ENCODE results near the gene NAV2. TPM values are rescaled to one million over a fixed set of nuclear protein-coding genes. Genes with fewer than 3 reads are reported as not detected.

The NAV2 gene
- total RNA-seq, 4 donors from 2014 or later: 19.2 to 34.7 (median 25.8) TPM

GRCh38 chr11:19843079-19843478 lies 130.4 kb downstream of the NAV2 start:
- TF ChIP-seq CTCF (IDR thresholded peaks at IDR 0.05): no peak
- TF ChIP-seq POLR2A (IDR thresholded peaks at IDR 0.05): no peak
- no peak for TF ChIP-seq EP300 (IDR thresholded peaks at IDR 0.05)
- no peak for DNase-seq (ENCODE audit: low spot score in 2 of 2)
- Histone ChIP-seq H3K4me3 (no peak overlapping the region), H3K36me3 (no peaks in the 10 kb centered on the region), H3K9me3 (no peaks in the 10 kb centered on the region), H3K4me1 (peaks cover 0 to 38% (median 3%) of the 10 kb centered on the region in 4 donors), H3K27me3 (no peaks in the 10 kb centered on the region), H3K27ac (no peak overlapping the region)
- 51% methylated on average over 2 of the region's 2 CpGs for whole genome bisulfite sequencing, 2 donors

- no peak overlapping the region for H3K4me3 ChIP-seq
- H3K27ac ChIP-seq: no peak overlapping the region
- no peaks in the 10 kb centered on the region for H3K36me3 ChIP-seq
- no peak for DNase-seq (ENCODE audit: low spot score in 2 of 2)
- no peaks in the 10 kb centered on the region for H3K9me3 ChIP-seq
- H3K4me1 ChIP-seq: peaks cover 0 to 38% (median 3%) of the 10 kb centered on the region in 4 donors
- no peak for TF ChIP-seq POLR2A (IDR thresholded peaks at IDR 0.05)
- no peak for TF ChIP-seq EP300 (IDR thresholded peaks at IDR 0.05)
- no peak for TF ChIP-seq CTCF (IDR thresholded peaks at IDR 0.05)
- no peaks in the 10 kb centered on the region for H3K27me3 ChIP-seq
Observed at GRCh38 chr11:19844012-19844411, 131.4 kb downstream of the NAV2 start.

GRCh38 chr11:19844806-19845205 lies 132.2 kb downstream of the NAV2 start:
- no peak for TF ChIP-seq EP300 (IDR thresholded peaks at IDR 0.05)
- Histone ChIP-seq H3K9me3 (no peaks in the 10 kb centered on the region), H3K4me1 (peaks cover 0 to 38% (median 3%) of the 10 kb centered on the region in 4 donors), H3K36me3 (peaks cover 0 to 7% (median 0%) of the 10 kb centered on the region in 3 donors), H3K27me3 (no peaks in the 10 kb centered on the region), H3K4me3 (no peak overlapping the region), H3K27ac (no peak overlapping the region)
- no peak for DNase-seq (ENCODE audit: low spot score in 2 of 2)
- WGBS, 2 donors: 53 to 56% methylated on average over 2 of the region's 2 CpGs

- peaks cover 0 to 38% (median 3%) of the 10 kb centered on the region in 4 donors for H3K4me1 ChIP-seq
- TF ChIP-seq EP300 (IDR thresholded peaks at IDR 0.05) (no peak), POLR2A (IDR thresholded peaks at IDR 0.05) (no peak), CTCF (IDR thresholded peaks at IDR 0.05) (no peak)
- H3K36me3 ChIP-seq: peaks cover 0 to 7% (median 0%) of the 10 kb centered on the region in 3 donors
Observed at GRCh38 chr11:19845626-19846025, 133.0 kb downstream of the NAV2 start.

GRCh38 chr11:19846654-19847305 lies 134.1 kb downstream of the NAV2 start:
- DNase-seq (ENCODE audit: low spot score in 2 of 2): no peak
- Histone ChIP-seq H3K9me3 (peaks cover 0 to under 1% (median 0%) of the 10 kb centered on the region in 4 donors), H3K4me3 (no peak overlapping the region), H3K27me3 (no peaks in the 10 kb centered on the region), H3K4me1 (peaks cover 0 to 38% (median 3%) of the 10 kb centered on the region in 4 donors), H3K27ac (no peak overlapping the region), H3K36me3 (peaks cover 0 to 15% (median 0%) of the 10 kb centered on the region in 3 donors)
- no peak for TF ChIP-seq CTCF (IDR thresholded peaks at IDR 0.05)
- TF ChIP-seq EP300 (IDR thresholded peaks at IDR 0.05): no peak
- no peak for TF ChIP-seq POLR2A (IDR thresholded peaks at IDR 0.05)
- 62 to 68% methylated on average over 6 of the region's 6 CpGs for WGBS, 2 donors

More at GRCh38 chr11:19845626-19846025, 133.0 kb downstream of the NAV2 start:
- Histone ChIP-seq H3K9me3 (no peaks in the 10 kb centered on the region), H3K27ac (no peak overlapping the region), H3K27me3 (no peaks in the 10 kb centered on the region), H3K4me3 (no peak overlapping the region)
- no peak for DNase-seq (ENCODE audit: low spot score in 2 of 2)
